GM12878 (cell line): ENCODE data around the gene EIF6. TPM values are rescaled to one million over a fixed set of nuclear protein-coding genes. Genes with fewer than 3 reads are reported as not detected.
A peak's percentile ranks its signal among the peaks of the same experiment; 100 is the strongest.

Experiments used
- ATF3 ChIP-seq: IDR thresholded peaks from 2 replicates; pipeline ENCODE4 v1.6.1; 2011; ENCODE audit warnings: low read depth, mild to moderate bottlenecking, low read length, moderate library complexity, borderline replicate concordance; ENCODE audit errors: extremely low read depth
- CBX3 ChIP-seq: fragments of 200-600 bp; sonication (generic); IDR thresholded peaks from 2 replicates; pipeline ENCODE4 v1.6.1; 2016; ENCODE audit warnings: low read depth, borderline replicate concordance
- CEBPZ ChIP-seq: fragments of 150-350 bp; IDR thresholded peaks from 2 replicates; pipeline ENCODE4 v1.6.1; 2016; ENCODE audit warnings: low read depth, low read length
- E2F8 ChIP-seq: fragments of 450-650 bp; IDR thresholded peaks from 2 replicates; pipeline ENCODE4 v1.6.1; 2018; ENCODE audit warnings: mild to moderate bottlenecking, low read depth, moderate library complexity; ENCODE audit not compliant: partially characterized antibody
- E4F1 ChIP-seq: fragments of 450-650 bp; IDR thresholded peaks from 2 replicates; pipeline ENCODE4 v1.6.1; 2018; ENCODE audit warnings: borderline replicate concordance, mild to moderate bottlenecking; ENCODE audit not compliant: partially characterized antibody
- ETV6 ChIP-seq, 2 experiments: fragments of 450-650 bp in 1 of 2; IDR thresholded peaks in 1 of 2; conservative IDR thresholded peaks in 1 of 2; 2 replicates each; pipeline ENCODE4 v1.6.1; 2014; ENCODE audit warnings: antibody characterized with exemption in 1 of 2, borderline replicate concordance in 1 of 2, low read depth in 1 of 2, mild to moderate bottlenecking in 1 of 2, moderate library complexity in 1 of 2
- EZH2 ChIP-seq: IDR thresholded peaks from 2 replicates; pipeline ENCODE4 v1.6.1; 2012; ENCODE audit warnings: low read depth, mild to moderate bottlenecking, control low read depth, inconsistent platforms, low read length, borderline replicate concordance; ENCODE audit not compliant: control insufficient read depth
- JUNB ChIP-seq: IDR thresholded peaks from 2 replicates; pipeline ENCODE4 v1.6.1; 2016; ENCODE audit warnings: antibody characterized with exemption, mild to moderate bottlenecking
- MEF2B ChIP-seq: fragments of 450-650 bp; IDR thresholded peaks from 2 replicates; pipeline ENCODE4 v1.6.1; 2018; ENCODE audit warnings: mild to moderate bottlenecking, moderate library complexity; ENCODE audit not compliant: partially characterized antibody, poor library complexity, severe bottlenecking
- MTA3 ChIP-seq: IDR thresholded peaks from 2 replicates; pipeline ENCODE4 v1.6.1; 2012; ENCODE audit warnings: low read length, inconsistent platforms, borderline replicate concordance
- POLR2AphosphoS5 ChIP-seq: IDR thresholded peaks from 2 replicates; pipeline ENCODE4 v1.6.1; 2011; ENCODE audit warnings: mild to moderate bottlenecking, low read length, inconsistent platforms
- SKIL ChIP-seq: fragments of 450-650 bp; IDR thresholded peaks from 2 replicates; pipeline ENCODE4 v1.6.1; 2017; ENCODE audit warnings: mild to moderate bottlenecking, low read depth, inconsistent platforms; ENCODE audit not compliant: poor library complexity, severe bottlenecking
- SMAD1 ChIP-seq: fragments of 450-650 bp; IDR thresholded peaks from 2 replicates; pipeline ENCODE4 v1.6.1; 2018; ENCODE audit warnings: mild to moderate bottlenecking, low read depth; ENCODE audit not compliant: partially characterized antibody
- SMAD5 ChIP-seq: IDR thresholded peaks from 2 replicates; pipeline ENCODE4 v1.6.1; 2016; ENCODE audit warnings: antibody characterized with exemption, low read depth
- YBX1 ChIP-seq: fragments of 450-650 bp; IDR thresholded peaks from 2 replicates; pipeline ENCODE4 v1.6.1; 2016; ENCODE audit warnings: antibody characterized with exemption
- ZNF217 ChIP-seq: fragments of 450-650 bp; IDR thresholded peaks from 2 replicates; pipeline ENCODE4 v1.6.1; 2017; ENCODE audit warnings: antibody characterized with exemption, mild to moderate bottlenecking
- polyA plus RNA-seq, 11 experiments: library from polyadenylated mRNA; depleted of rRNA in 4 of 11; unstranded in 6 of 11; stranded (reverse) in 5 of 11; fragments of >200 nt; fragmentation: Nextera tagmentation in 4 of 11; fragmentation: Illumina TruSeq in 1 of 11; extraction: Ambion mirVana in 4 of 11; extraction: Trizol in 1 of 11; gene quantifications; 1 replicate in 1 of 11; 2 replicates in 10 of 11; pipeline versions ENCODE4 v1.2.1 to v1.2.3, GENCODE V29; 2011 to 2016; ENCODE audit warnings: inconsistent platforms in 2 of 11, missing spikeins in 2 of 11, low read depth in 1 of 11
- total RNA-seq, 4 experiments: library from RNA; depleted of rRNA in 3 of 4; stranded (reverse); fragments of >200 nt in 3 of 4; fragmentation: Illumina TruSeq in 1 of 4; extraction: Trizol in 1 of 4; gene quantifications; 2 replicates each; pipeline versions ENCODE4 v1.2.1 to v1.2.3, GENCODE V29; 2013 to 2021

The EIF6 gene
- total and polyA plus RNA-seq, 10 of the 15 experiments (the other 5 are each of a cell fraction or from before 2014, with no cell fraction given) = 127 to 607 (median 197) TPM

GRCh38 chr20:35284267-35284991 is at the start of gene EIF6 (continued):
- TF ChIP-seq E2F8 = no peak
- TF ChIP-seq SMAD1 = no peak
- no peak for TF ChIP-seq YBX1
- no peak for TF ChIP-seq JUNB
- no peak for TF ChIP-seq ZNF217
- TF ChIP-seq MEF2B = no peak
- no peak for TF ChIP-seq ATF3
- TF ChIP-seq POLR2AphosphoS5 = peak; percentile 82; the same call in 1 of the 2 replicates
- TF ChIP-seq SKIL = no peak
- no peak for TF ChIP-seq EZH2
- peak; percentile 86 to 91; a peak in 2 of 4 replicates for TF ChIP-seq ETV6 (conservative IDR thresholded peaks at IDR 0.05 in 1 of 2, IDR thresholded peaks at IDR 0.05 in 1 of 2; ENCODE audit: borderline replicate concordance in 1 of 2, low read depth in 1 of 2)
- no peak for TF ChIP-seq MTA3
- TF ChIP-seq E4F1 = no peak
- peak; percentile 64; the same call in 1 of the 2 replicates for TF ChIP-seq SMAD5
- no peak for TF ChIP-seq CEBPZ
- TF ChIP-seq CBX3 = no peak
